ENCODE data around the gene MIA2.

DNA sequence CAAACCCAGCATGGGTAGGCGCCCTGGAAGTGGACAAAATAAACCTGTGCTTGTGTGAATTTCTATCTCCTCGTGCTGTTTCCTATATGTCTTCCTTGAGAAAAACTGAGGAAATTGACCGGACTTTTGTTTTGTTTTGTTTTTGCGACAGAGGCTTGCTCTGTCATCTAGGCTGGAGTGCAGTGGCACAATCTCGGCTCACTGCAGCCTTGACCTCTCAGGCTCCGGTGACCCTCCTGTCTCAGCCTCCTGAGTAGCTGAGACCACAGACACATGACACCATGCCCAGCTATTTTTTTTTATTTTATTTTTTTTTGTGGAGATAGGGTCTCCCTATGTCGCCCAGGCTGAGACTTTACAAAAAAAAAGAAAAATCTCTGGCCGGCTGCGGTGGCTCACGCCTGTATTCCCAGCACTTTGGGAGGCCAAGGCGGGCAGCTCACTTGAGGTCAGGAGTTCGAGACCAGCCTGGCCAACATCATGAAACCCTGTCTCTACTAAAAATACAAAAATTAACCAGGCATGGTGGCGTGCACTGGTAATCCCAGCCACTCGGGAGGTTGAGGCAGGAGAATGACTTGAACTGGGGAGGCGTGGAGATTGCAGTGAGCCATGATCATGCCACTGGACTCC, 22.5 kb upstream of the MIA2 start:
- TF ChIP-seq POLR2A (IDR thresholded peaks at IDR 0.05) = no peak
- TF ChIP-seq, protein P1, sequence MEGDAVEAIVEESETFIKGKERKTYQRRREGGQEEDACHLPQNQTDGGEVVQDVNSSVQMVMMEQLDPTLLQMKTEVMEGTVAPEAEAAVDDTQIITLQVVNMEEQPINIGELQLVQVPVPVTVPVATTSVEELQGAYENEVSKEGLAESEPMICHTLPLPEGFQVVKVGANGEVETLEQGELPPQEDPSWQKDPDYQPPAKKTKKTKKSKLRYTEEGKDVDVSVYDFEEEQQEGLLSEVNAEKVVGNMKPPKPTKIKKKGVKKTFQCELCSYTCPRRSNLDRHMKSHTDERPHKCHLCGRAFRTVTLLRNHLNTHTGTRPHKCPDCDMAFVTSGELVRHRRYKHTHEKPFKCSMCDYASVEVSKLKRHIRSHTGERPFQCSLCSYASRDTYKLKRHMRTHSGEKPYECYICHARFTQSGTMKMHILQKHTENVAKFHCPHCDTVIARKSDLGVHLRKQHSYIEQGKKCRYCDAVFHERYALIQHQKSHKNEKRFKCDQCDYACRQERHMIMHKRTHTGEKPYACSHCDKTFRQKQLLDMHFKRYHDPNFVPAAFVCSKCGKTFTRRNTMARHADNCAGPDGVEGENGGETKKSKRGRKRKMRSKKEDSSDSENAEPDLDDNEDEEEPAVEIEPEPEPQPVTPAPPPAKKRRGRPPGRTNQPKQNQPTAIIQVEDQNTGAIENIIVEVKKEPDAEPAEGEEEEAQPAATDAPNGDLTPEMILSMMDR (IDR thresholded peaks at IDR 0.05) = no peak
